PC-3 (cell line): ENCODE data around the gene ZNF808.

ENCODE experiments used
- CTCF ChIP-seq: fragments of 300-600 bp; sonication (generic); conservative IDR thresholded peaks from 2 replicates; pipeline ENCODE4 v1.5.1; 2017; ENCODE audit warnings: antibody characterized with exemption, low read depth, mild to moderate bottlenecking, low read length
- EZH2 ChIP-seq: fragments of 300-600 bp; sonication (generic); IDR thresholded peaks from one replicate; pipeline ENCODE4 v1.6.1; 2017; ENCODE audit warnings: antibody characterized with exemption, mild to moderate bottlenecking, low read length; ENCODE audit not compliant: unreplicated experiment

GRCh38 chr19:52567921-52568320 is 40.5 kb downstream of the ZNF808 start:
- TF ChIP-seq CTCF (no peak), EZH2 (no peak)
